Heart left ventricle (tissue), 16 donors: Measurements from ENCODE around the gene CCDC150. TPM values are rescaled to one million over a fixed set of nuclear protein-coding genes. Genes with fewer than 3 reads are reported as not detected.
"Not testable (repeated sequence)": the region's sequence is repeated elsewhere in the genome, so short reads cannot be mapped to it uniquely, and the experiment has no call there.

Source experiments
- ATAC-seq, 4 donors: fragments of 200-7000 bp; cut with Tn5 transposase; one replicate each; pipeline ENCODE4 v1.9.1; 2020 to 2022; ENCODE audit warnings: moderate library complexity in 4 of 4, mild to moderate bottlenecking in 3 of 4, moderate number of reproducible peaks in 1 of 4
- DNase-seq, 5 donors: peaks; one replicate each; pipeline ENCODE4 v3.0.0-alpha.2; 2020
- H3K27ac ChIP-seq, 12 donors: fragments of 200-600 bp; sonication (generic) in 4 of 12; one replicate each; pipeline versions ENCODE4 v1.5.0 to v1.8.0; 2016 to 2022; ENCODE audit warnings: mild to moderate bottlenecking in 2 of 12
- H3K27me3 ChIP-seq, 9 donors: fragments of 200-600 bp; sonication (generic) in 2 of 9; one replicate each; pipeline versions ENCODE4 v1.5.1 to v1.8.0; 2016 to 2022; ENCODE audit warnings: mild to moderate bottlenecking in 3 of 9
- H3K36me3 ChIP-seq, 9 donors: fragments of 200-600 bp; sonication (generic) in 2 of 9; one replicate each; pipeline versions ENCODE4 v1.5.0 to v1.8.0; 2018 to 2022; ENCODE audit warnings: mild to moderate bottlenecking in 2 of 9
- H3K4me1 ChIP-seq, 12 donors: fragments of 200-600 bp; sonication (generic) in 4 of 12; one replicate each; pipeline versions ENCODE4 v1.5.0 to v1.8.0; 2016 to 2022; ENCODE audit warnings: mild to moderate bottlenecking in 3 of 12
- H3K4me3 ChIP-seq, 12 donors: fragments of 200-600 bp; sonication (generic) in 4 of 12; one replicate each; pipeline versions ENCODE4 v1.5.0 to v1.8.0; 2017 to 2022; ENCODE audit warnings: mild to moderate bottlenecking in 9 of 12, moderate library complexity in 4 of 12
- H3K9me3 ChIP-seq, 12 donors: fragments of 200-600 bp; sonication (generic) in 4 of 12; one replicate each; pipeline versions ENCODE4 v1.5.0 to v1.8.0; 2016 to 2022; ENCODE audit warnings: mild to moderate bottlenecking in 1 of 12
- POLR2A ChIP-seq, 2 donors: fragments of 450-650 bp; IDR thresholded peaks; one replicate each; pipeline ENCODE4 v1.6.1; 2017; ENCODE audit warnings: antibody characterized with exemption in 2 of 2, mild to moderate bottlenecking in 2 of 2, moderate library complexity in 2 of 2
- WGBS, 4 donors: extraction: QIAGEN DNeasy Blood & Tissue Kit in 2 of 4; methylation state at CpG; one replicate each; pipeline versions ENCODE4 v1.1.5 to v1.1.7; 2013 to 2018; 5-methylcytosine and 5-hydroxymethylcytosine counted together
- intact Hi-C, 10 donors: fragments of 100-400 bp; cut with DNase I; formaldehyde crosslinking; loops; one replicate each; pipeline versions ENCODE4 v1.11.1 to v1.14.2; 2022
- polyA plus RNA-seq, 2 donors: library from polyadenylated mRNA; stranded (reverse); fragments of 200-250 nt; gene quantifications; one replicate each; pipeline ENCODE4 v1.2.3, GENCODE V29; 2013
- total RNA-seq, 9 donors: library from RNA; depleted of rRNA in 2 of 9; stranded (reverse); fragments of >200 nt in 2 of 9; fragmentation: NEBNext Ultra II Directional in 3 of 9; extraction: Animal tissue kit (Norgen Biotek cat#: 25700) in 3 of 9; gene quantifications; one replicate each; pipeline versions ENCODE4 v1.1.0 to v1.2.4, GENCODE V29; 2016 to 2023
- TF ChIP-seq, protein P1 (sequence below), 12 donors: fragments of 200-600 bp; sonication (generic) in 4 of 12; IDR thresholded peaks; one replicate each; pipeline versions ENCODE4 v1.5.0 to v1.8.0; 2018 to 2022; ENCODE audit warnings: antibody characterized with exemption in 12 of 12, mild to moderate bottlenecking in 5 of 12
- donor health status: ischemic (EF 13 %, LVEDD 7.1; RV severe dilation, severe dysfunction).
- donor health status: healthy with polysubstance abuse.
- donor health status: DM: no; HTN: yes; CAD: no.
- donor health status: DM: no; HTN: no; CAD: no.
- donor health status: ischemic (EF 25% LVEDD 6.9; RV normal size, moderate dysfunction).
- donor health status: ischemic (EF 25% LVEDD 5.7; RV mildly dilated, moderate dysfunction).
- donor health status: healthy.
- donor health status: DM: yes; HTN: yes; CAD: no.
- donor health status: ischemic (EF 35%, LVEDD 5.7; RV mildly dilated, moderate dysfunction).
- donor health status: nonischemic (EF 11% LVEDD 7.7; RV severe dilation, severe dysfunction).
- donor health status: DM: yes; HTN: yes; CAD: no.
- donor health status: PGD.
- donor health status: ischemic (EF 29% LVEDD 5.4; RV normal size, mild dysfunction).
- donor health status: nonischemic (EF 23%, LVEDD 6.1; RV moderate dilation, normal function).

The CCDC150 gene
- total and polyA plus RNA-seq, 11 donors = 0.24 to 4.5 (median 1.2) TPM; not detected in 1

DNA sequence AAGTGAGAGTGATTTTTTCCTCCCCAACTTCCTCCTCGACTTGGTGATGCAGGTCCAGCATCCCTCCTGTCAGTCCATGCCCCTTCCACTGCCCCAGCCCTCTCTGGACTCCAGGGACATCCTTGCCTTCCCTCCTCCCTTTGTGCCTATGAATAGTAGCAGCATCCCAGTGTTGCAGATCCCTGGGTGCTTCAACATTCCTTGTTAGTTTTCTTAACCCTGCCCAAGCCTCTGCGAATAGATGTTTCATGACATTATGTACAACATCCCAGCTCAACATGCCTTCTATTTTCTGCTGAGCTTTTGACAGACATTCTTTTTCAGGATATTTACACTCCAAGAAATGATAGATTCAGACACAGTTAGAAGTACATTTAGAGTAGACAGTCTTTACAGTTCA is 35.3 kb upstream of the CCDC150 start:
- TF ChIP-seq, protein P1, sequence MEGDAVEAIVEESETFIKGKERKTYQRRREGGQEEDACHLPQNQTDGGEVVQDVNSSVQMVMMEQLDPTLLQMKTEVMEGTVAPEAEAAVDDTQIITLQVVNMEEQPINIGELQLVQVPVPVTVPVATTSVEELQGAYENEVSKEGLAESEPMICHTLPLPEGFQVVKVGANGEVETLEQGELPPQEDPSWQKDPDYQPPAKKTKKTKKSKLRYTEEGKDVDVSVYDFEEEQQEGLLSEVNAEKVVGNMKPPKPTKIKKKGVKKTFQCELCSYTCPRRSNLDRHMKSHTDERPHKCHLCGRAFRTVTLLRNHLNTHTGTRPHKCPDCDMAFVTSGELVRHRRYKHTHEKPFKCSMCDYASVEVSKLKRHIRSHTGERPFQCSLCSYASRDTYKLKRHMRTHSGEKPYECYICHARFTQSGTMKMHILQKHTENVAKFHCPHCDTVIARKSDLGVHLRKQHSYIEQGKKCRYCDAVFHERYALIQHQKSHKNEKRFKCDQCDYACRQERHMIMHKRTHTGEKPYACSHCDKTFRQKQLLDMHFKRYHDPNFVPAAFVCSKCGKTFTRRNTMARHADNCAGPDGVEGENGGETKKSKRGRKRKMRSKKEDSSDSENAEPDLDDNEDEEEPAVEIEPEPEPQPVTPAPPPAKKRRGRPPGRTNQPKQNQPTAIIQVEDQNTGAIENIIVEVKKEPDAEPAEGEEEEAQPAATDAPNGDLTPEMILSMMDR (IDR thresholded peaks at IDR 0.05) = no peak
- TF ChIP-seq POLR2A (IDR thresholded peaks at IDR 0.05) = no peak
- H3K4me1 ChIP-seq = peaks cover 0 to 18% (median 5%) of the 10 kb centered on the region in 12 donors
- intact Hi-C loops = loop anchor here in 1 of 10 donors (10.0 kb wide), 1 partner anchor 151 kb away; no protein-coding TSS in a partner anchor
- no peak for DNase-seq
- H3K4me3 ChIP-seq = no peak overlapping the region
- H3K9me3 ChIP-seq = no peaks in the 10 kb centered on the region
- H3K36me3 ChIP-seq = no peaks in the 10 kb centered on the region
- 68 to 80% (median 78%) methylated on average over 2 of the region's 2 CpGs for WGBS, 4 donors
- no peak for ATAC-seq
- no peaks in the 10 kb centered on the region for H3K27me3 ChIP-seq
- H3K27ac ChIP-seq = no peak overlapping the region

GRCh38 chr2:196606516-196606915 is 33.0 kb upstream of the CCDC150 start:
- no peak for TF ChIP-seq POLR2A (IDR thresholded peaks at IDR 0.05)
- TF ChIP-seq, protein P1 (IDR thresholded peaks at IDR 0.05) = no peak
- no peak overlapping the region for H3K4me3 ChIP-seq
- peak overlapping the region in 1 of 12 donors; percentile 9 for H3K27ac ChIP-seq
- DNase-seq (no peak), ATAC-seq (no peak)
- intact Hi-C loops = loop anchor here in 1 of 10 donors (10.0 kb wide), 1 partner anchor 148 kb away; no protein-coding TSS in a partner anchor
- H3K9me3 ChIP-seq = no peaks in the 10 kb centered on the region
- H3K36me3 ChIP-seq = no peaks in the 10 kb centered on the region
- peaks cover 0 to 13% (median 5%) of the 10 kb centered on the region in 12 donors for H3K4me1 ChIP-seq
- WGBS, 4 donors = 45 to 72% (median 58%) methylated on average over 3 of the region's 3 CpGs
- H3K27me3 ChIP-seq = no peaks in the 10 kb centered on the region

GRCh38 chr2:196607073-196607472 is 32.4 kb upstream of the CCDC150 start:
- no peak overlapping the region for H3K4me3 ChIP-seq
- no peaks in the 10 kb centered on the region for H3K9me3 ChIP-seq
- H3K27me3 ChIP-seq = no peaks in the 10 kb centered on the region
- TF ChIP-seq, protein P1 (IDR thresholded peaks at IDR 0.05) = no peak
- no peak for TF ChIP-seq POLR2A (IDR thresholded peaks at IDR 0.05)
- DNase-seq (no peak), ATAC-seq (no peak)
- H3K27ac ChIP-seq = peak overlapping the region in 1 of 12 donors; percentile 9
- intact Hi-C loops = loop anchor here in 1 of 10 donors (10.0 kb wide), 1 partner anchor 148 kb away; no protein-coding TSS in a partner anchor
- H3K36me3 ChIP-seq = no peaks in the 10 kb centered on the region
- H3K4me1 ChIP-seq = peaks cover 0 to 7% (median 0%) of the 10 kb centered on the region in 12 donors
- WGBS, 4 donors = 16 to 28% (median 24%) methylated on average over 3 of the region's 3 CpGs

DNA sequence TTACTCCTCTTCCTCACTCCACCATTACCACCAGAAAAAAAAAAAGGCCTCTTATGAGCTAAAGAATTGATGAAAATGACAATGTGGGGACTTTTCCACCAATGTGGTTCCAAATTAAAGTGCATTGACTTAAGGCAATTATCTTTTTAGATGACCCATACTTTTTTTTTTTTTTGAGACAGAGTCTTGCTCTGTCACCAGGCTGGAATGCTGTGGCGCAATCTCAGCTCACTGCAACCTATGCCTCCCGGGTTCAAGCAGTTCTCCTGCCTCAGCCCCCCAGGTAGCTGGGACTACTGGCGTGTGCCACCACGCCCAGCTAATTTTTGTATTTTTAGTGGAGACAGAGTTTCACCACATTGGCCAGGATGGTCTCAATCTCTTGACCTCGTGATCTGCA is 31.6 kb upstream of the CCDC150 start:
- H3K4me3 ChIP-seq, H3K9me3 ChIP-seq, H3K27me3 ChIP-seq, ATAC-seq, H3K27ac ChIP-seq, H3K36me3 ChIP-seq, H3K4me1 ChIP-seq, DNase-seq: not testable (repeated sequence)
- WGBS, 4 donors = 92 to 96% (median 95%) methylated on average over 5 of the region's 5 CpGs
- intact Hi-C loops = loop anchor here in 1 of 10 donors (10.0 kb wide), 1 partner anchor 147 kb away; no protein-coding TSS in a partner anchor

DNA sequence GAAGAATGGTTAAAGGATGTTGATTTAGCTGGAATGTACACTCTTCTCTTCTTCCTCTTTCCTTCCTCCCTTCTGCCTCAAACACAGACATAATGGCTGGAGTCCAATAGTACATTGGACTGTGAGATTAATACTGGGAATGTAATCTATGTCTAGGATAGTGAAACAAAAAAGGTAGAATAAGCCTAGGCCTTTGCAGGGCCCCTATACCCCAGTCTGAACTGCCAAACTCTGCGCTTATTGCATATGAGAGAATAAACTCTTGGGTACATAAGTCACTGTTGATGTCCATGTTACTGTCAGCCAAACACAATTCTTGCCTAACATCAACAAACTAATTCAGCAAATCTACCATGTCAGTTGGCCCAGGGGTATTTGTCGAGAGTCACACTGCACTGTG is 29.7 kb upstream of the CCDC150 start:
- Histone ChIP-seq H3K27me3 (no peaks in the 10 kb centered on the region), H3K27ac (no peak overlapping the region), H3K9me3 (no peaks in the 10 kb centered on the region), H3K4me1 (peaks cover 0 to 7% (median 0%) of the 10 kb centered on the region in 12 donors), H3K4me3 (no peak overlapping the region), H3K36me3 (no peaks in the 10 kb centered on the region)
- intact Hi-C loops = loop anchor here in 1 of 10 donors (10.0 kb wide), 1 partner anchor 145 kb away; no protein-coding TSS in a partner anchor
- no peak for DNase-seq
- TF ChIP-seq POLR2A (IDR thresholded peaks at IDR 0.05) = no peak
- TF ChIP-seq, protein P1 (IDR thresholded peaks at IDR 0.05) = no peak
- no peak for ATAC-seq
- 86 to 95% (median 92%) methylated on average over 2 of the region's 2 CpGs for WGBS, 4 donors
